PC-3 (cell line): ENCODE measurements around the gene OR10Z1. TPM values are rescaled to one million over a fixed set of nuclear protein-coding genes. Genes with fewer than 3 reads are reported as not detected.

ENCODE experiments used
- ATAC-seq: fragments of 200-7000 bp; cut with Tn5 transposase; 2 replicates; pipeline ENCODE4 v1.9.1; 2020; ENCODE audit warnings: mild to moderate bottlenecking, moderate library complexity
- Bru-seq: library from RNA; stranded (reverse); fragments of 400-500 nt; gene quantifications from one replicate; lab custom pipeline; 2021; lab: Mats Ljungman, UMichigan
- BruChase-seq, 2 experiments: library from RNA; stranded (reverse); fragments of 400-500 nt; gene quantifications; one replicate each; lab custom pipeline; 2021; lab: Mats Ljungman, UMichigan
- BruUV-seq: library from RNA; stranded (reverse); fragments of 400-500 nt; replicated peaks from 2 replicates; lab custom pipeline; 2021; lab: Mats Ljungman, UMichigan
- CTCF ChIA-PET: fragments of 300-600 bp; sonication (Branson Sonifier 250); formaldehyde crosslinking; loops from one replicate; lab custom pipeline; 2022; ENCODE audit warnings: antibody characterized with exemption; lab: Charles Lee
- POLR2A ChIA-PET: fragments of 300-600 bp; sonication (Branson Sonifier 250); formaldehyde crosslinking; loops from one replicate; lab custom pipeline; 2022; ENCODE audit warnings: antibody characterized with exemption; ENCODE audit not compliant: unreplicated experiment; lab: Charles Lee
- DNase-seq: peaks from one replicate; pipeline ENCODE4 v3.0.0-alpha.2; 2015
- H2AFZ ChIP-seq: fragments of 300-600 bp; sonication (generic); 2 replicates; pipeline ENCODE4 v1.6.0; 2016; ENCODE audit warnings: antibody characterized with exemption, low read length
- H3F3A ChIP-seq: fragments of 300-600 bp; sonication (generic); one replicate; pipeline ENCODE4 v1.6.0; 2017; ENCODE audit warnings: antibody characterized with exemption, low read length, control low read depth, mild to moderate bottlenecking; ENCODE audit not compliant: unreplicated experiment
- H3K27ac ChIP-seq: fragments of 300-600 bp; sonication (generic); 2 replicates; pipeline ENCODE4 v1.5.1; 2016; ENCODE audit warnings: mild to moderate bottlenecking, low read length
- H3K27me3 ChIP-seq: fragments of 300-600 bp; sonication (generic); 2 replicates; pipeline ENCODE4 v1.6.1; 2016; ENCODE audit warnings: low read length, mixed read lengths
- H3K36me3 ChIP-seq: fragments of 300-600 bp; sonication (generic); 2 replicates; pipeline ENCODE4 v1.6.1; 2016; ENCODE audit warnings: low read depth, mixed run types, low read length, mixed read lengths
- H3K4me1 ChIP-seq: fragments of 300-600 bp; sonication (generic); 2 replicates; pipeline ENCODE4 v1.5.1; 2016; ENCODE audit warnings: low read length; ENCODE audit not compliant: insufficient read depth
- H3K4me2 ChIP-seq: fragments of 300-600 bp; sonication (generic); 2 replicates; pipeline ENCODE4 v1.6.0; 2016; ENCODE audit warnings: low read length
- H3K4me3 ChIP-seq: fragments of 300-600 bp; sonication (generic); 2 replicates; pipeline ENCODE4 v1.5.1; 2016; ENCODE audit warnings: mild to moderate bottlenecking, low read length, mixed read lengths
- H3K79me2 ChIP-seq: fragments of 300-600 bp; sonication (generic); 2 replicates; pipeline ENCODE4 v1.6.1; 2017; ENCODE audit warnings: low read length, mixed read lengths
- H3K9ac ChIP-seq: fragments of 300-600 bp; sonication (generic); 2 replicates; pipeline ENCODE4 v1.6.0; 2016; ENCODE audit warnings: mild to moderate bottlenecking, low read length
- H3K9me2 ChIP-seq: fragments of 300-600 bp; sonication (generic); replicated peaks from 2 replicates; pipeline ENCODE4 v1.6.1; 2016; ENCODE audit warnings: mixed run types, low read length, mixed read lengths
- H3K9me3 ChIP-seq: fragments of 300-600 bp; sonication (generic); 2 replicates; pipeline ENCODE4 v1.6.1; 2016; ENCODE audit warnings: low read length, mixed read lengths
- H4K20me1 ChIP-seq: fragments of 300-600 bp; sonication (generic); 2 replicates; pipeline ENCODE4 v1.6.1; 2016; ENCODE audit warnings: low read length, mixed read lengths
- EZH2 ChIP-seq: fragments of 300-600 bp; sonication (generic); IDR thresholded peaks from one replicate; pipeline ENCODE4 v1.6.1; 2017; ENCODE audit warnings: antibody characterized with exemption, mild to moderate bottlenecking, low read length; ENCODE audit not compliant: unreplicated experiment
- EZH2phosphoT487 ChIP-seq: fragments of 300-600 bp; sonication (generic); IDR thresholded peaks from 2 replicates; pipeline ENCODE4 v1.6.1; 2018; ENCODE audit warnings: mild to moderate bottlenecking, antibody characterized with exemption, low read length, borderline replicate concordance
- intact Hi-C: fragments of 100-400 bp; cut with micrococcal nuclease; formaldehyde crosslinking; loops from 2 replicates; pipeline ENCODE4 v1.9.0; 2023
- long read RNA-seq: library from polyadenylated mRNA; unstranded; transcript quantifications from one replicate; pipeline ENCODE4 v2.0.0, GENCODE V29; 2021; ENCODE audit not compliant: unreplicated experiment
- total RNA-seq: library from RNA; depleted of rRNA; stranded (reverse); fragments of >200 nt; gene quantifications from 2 replicates; pipeline ENCODE4 v1.2.3, GENCODE V29; 2014; rRNA removed
- TF ChIP-seq, protein P1 (sequence below): fragments of 300-600 bp; sonication (generic); conservative IDR thresholded peaks from 2 replicates; pipeline ENCODE4 v1.5.1; 2017; ENCODE audit warnings: antibody characterized with exemption, low read depth, mild to moderate bottlenecking, low read length

The OR10Z1 gene
- total RNA-seq: not detected in 2 replicates
- Bru-seq, nascent RNA: not detected
- not detected for BruChase-seq, experiment 1, labeled RNA remaining after a 6-hour chase
- BruChase-seq, experiment 2, labeled RNA remaining after a 2-hour chase: not detected
- long read RNA-seq: 0 reads

DNA sequence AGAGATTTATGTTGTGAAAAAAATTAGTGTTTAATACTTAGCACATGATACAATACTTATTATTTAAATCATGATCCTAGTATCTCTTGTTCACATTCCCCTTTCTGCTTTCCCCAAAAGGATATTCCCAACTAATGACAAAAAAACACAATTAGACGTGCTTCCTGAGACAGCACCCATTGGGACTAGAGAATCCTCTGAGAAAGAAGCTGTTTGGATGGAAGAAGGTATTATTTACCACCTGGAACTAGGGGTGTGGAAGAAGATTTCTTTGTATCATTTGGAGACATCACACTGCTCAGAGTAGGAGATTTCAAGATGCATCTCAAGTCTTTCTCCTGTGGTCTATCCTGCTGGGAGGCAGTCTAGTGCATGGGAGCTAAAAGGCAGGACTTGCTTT lies at the start of gene OR10Z1:
TSS of gene OR10Z1 (plus strand) at position 301 of the 400 bp plus-strand sequence. CDS start 1,171 bp downstream, outside the sequence.
- DNase-seq: no peak
- no peaks in the 10 kb centered on the region for H3K79me2 ChIP-seq
- 0 out of 2 replicates have a peak, but pooled peaks cover 3% of the 10 kb centered on the region for H3K9me3 ChIP-seq
- H3K4me2 ChIP-seq: no peak within 1 kb of the TSS
- no peak within 1 kb of the TSS for H3K27ac ChIP-seq
- TF ChIP-seq EZH2phosphoT487: no peak
- TF ChIP-seq, protein P1, sequence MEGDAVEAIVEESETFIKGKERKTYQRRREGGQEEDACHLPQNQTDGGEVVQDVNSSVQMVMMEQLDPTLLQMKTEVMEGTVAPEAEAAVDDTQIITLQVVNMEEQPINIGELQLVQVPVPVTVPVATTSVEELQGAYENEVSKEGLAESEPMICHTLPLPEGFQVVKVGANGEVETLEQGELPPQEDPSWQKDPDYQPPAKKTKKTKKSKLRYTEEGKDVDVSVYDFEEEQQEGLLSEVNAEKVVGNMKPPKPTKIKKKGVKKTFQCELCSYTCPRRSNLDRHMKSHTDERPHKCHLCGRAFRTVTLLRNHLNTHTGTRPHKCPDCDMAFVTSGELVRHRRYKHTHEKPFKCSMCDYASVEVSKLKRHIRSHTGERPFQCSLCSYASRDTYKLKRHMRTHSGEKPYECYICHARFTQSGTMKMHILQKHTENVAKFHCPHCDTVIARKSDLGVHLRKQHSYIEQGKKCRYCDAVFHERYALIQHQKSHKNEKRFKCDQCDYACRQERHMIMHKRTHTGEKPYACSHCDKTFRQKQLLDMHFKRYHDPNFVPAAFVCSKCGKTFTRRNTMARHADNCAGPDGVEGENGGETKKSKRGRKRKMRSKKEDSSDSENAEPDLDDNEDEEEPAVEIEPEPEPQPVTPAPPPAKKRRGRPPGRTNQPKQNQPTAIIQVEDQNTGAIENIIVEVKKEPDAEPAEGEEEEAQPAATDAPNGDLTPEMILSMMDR: no peak
- no peaks in the 10 kb centered on the region for H3K27me3 ChIP-seq
- intact Hi-C loops: no loop called here
- ChIA-PET CTCF (no interaction called here), POLR2A (no interaction called here)
- no peaks in the 10 kb centered on the region for H3F3A ChIP-seq
- H3K9ac ChIP-seq: no peak within 1 kb of the TSS
- no peaks in the 10 kb centered on the region for H3K9me2 ChIP-seq
- no peak within 1 kb of the TSS for H2AFZ ChIP-seq
- H3K4me3 ChIP-seq: no peak within 1 kb of the TSS
- no peaks in the 10 kb centered on the region for H3K4me1 ChIP-seq
- no peak for ATAC-seq
- no peaks in the 10 kb centered on the region for H3K36me3 ChIP-seq
- H4K20me1 ChIP-seq: no peaks in the 10 kb centered on the region
- no TSS peak for BruUV-seq

GRCh38 chr1:158559696-158560095 lies 45.4 kb upstream of the OR10Z1 start:
- H3K79me2 ChIP-seq: no peaks in the 10 kb centered on the region
- DNase-seq (no peak), ATAC-seq (no peak)
- H3K9me2 ChIP-seq: no peaks in the 10 kb centered on the region
- H3K9me3 ChIP-seq: no peaks in the 10 kb centered on the region
- CTCF ChIA-PET: no interaction called here
- intact Hi-C loops: no loop called here
- H3K4me1 ChIP-seq: no peaks in the 10 kb centered on the region
- no peak overlapping the region for H3K4me2 ChIP-seq
- H4K20me1 ChIP-seq: no peaks in the 10 kb centered on the region
- POLR2A ChIA-PET: no interaction called here
- H3K36me3 ChIP-seq: no peaks in the 10 kb centered on the region
- no peaks in the 10 kb centered on the region for H3F3A ChIP-seq
- H3K27me3 ChIP-seq: peaks cover 22% of the 10 kb centered on the region; the same call in 1 of the 2 replicates
- no peak overlapping the region for H3K9ac ChIP-seq
- no peak overlapping the region for H3K27ac ChIP-seq
- H2AFZ ChIP-seq: no peak overlapping the region
- no TSS peak for BruUV-seq
- no peak for TF ChIP-seq EZH2phosphoT487
- TF ChIP-seq, protein P1: no peak
- TF ChIP-seq EZH2: no peak
- H3K4me3 ChIP-seq: no peak overlapping the region

DNA sequence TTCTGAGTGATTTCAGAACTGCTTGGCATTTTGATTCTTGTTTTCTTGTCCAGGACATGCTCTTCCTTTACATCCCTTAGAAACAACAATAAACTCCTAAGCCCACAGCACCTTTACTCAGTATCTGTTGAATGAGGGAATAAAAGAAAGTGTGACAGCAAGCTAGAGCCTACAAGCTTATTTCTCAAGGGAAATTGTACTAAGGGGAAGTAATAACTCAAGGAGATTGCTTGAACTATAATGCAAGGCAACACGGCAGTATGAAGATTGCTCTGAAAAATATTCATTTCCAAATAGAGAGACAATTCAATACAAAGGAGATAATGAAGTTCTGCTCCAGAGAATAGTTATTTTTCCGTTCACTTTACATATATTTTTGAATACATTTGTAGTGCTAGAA lies 41.2 kb upstream of the OR10Z1 start:
- ChIA-PET POLR2A (no interaction called here), CTCF (no interaction called here)
- Histone ChIP-seq H3K4me3 (no peak overlapping the region), H3K79me2 (no peaks in the 10 kb centered on the region), H3K27ac (no peak overlapping the region), H3K9me3 (no peaks in the 10 kb centered on the region), H3F3A (no peaks in the 10 kb centered on the region), H3K36me3 (no peaks in the 10 kb centered on the region), H3K27me3 (peaks cover 13% of the 10 kb centered on the region; the same call in 1 of the 2 replicates), H4K20me1 (no peaks in the 10 kb centered on the region), H3K4me1 (no peaks in the 10 kb centered on the region), H3K4me2 (no peak overlapping the region), H3K9me2 (no peaks in the 10 kb centered on the region), H2AFZ (no peak overlapping the region), H3K9ac (no peak overlapping the region)
- TF ChIP-seq, protein P1: no peak
- TF ChIP-seq EZH2phosphoT487 (no peak), EZH2 (no peak)
- intact Hi-C loops: no loop called here
- DNase-seq: no peak
- BruUV-seq: no TSS peak
- ATAC-seq: no peak
